Activated T-cell treated with anti-CD3 and anti-CD28 coated beads, Interleukin-2, amount 50 U/mL, for 72 hours (primary cell): ENCODE data around the gene SNX19. TPM values are rescaled to one million over a fixed set of nuclear protein-coding genes. Genes with fewer than 3 reads are reported as not detected.

ENCODE experiments used
- ATAC-seq, 2 donors: fragments of 150-1000 bp; cut with Tn5 transposase; replicated peaks in 1 of 2; 2 replicates each; pipeline ENCODE4 v1.10.0; 2021; ENCODE audit warnings: moderate library complexity in 2 of 2, mild to moderate bottlenecking in 1 of 2
- DNase-seq, 2 donors: peaks; one replicate each; pipeline ENCODE4 v3.0.0; 2021 to 2022; ENCODE audit warnings: mixed read lengths in 1 of 2
- H3K27ac Mint-ChIP-seq: one replicate; pipeline ENCODE4 v1.8.0; 2022; ENCODE audit warnings: mild to moderate bottlenecking, moderate library complexity, mixed read lengths
- H3K27me3 Mint-ChIP-seq: one replicate; pipeline ENCODE4 v1.8.0; 2022; ENCODE audit warnings: low read depth, mixed read lengths
- H3K36me3 Mint-ChIP-seq, 2 donors: one replicate each; pipeline ENCODE4 v1.8.0; 2022; ENCODE audit warnings: mixed read lengths in 2 of 2, mild to moderate bottlenecking in 1 of 2; ENCODE audit not compliant: insufficient read depth in 2 of 2
- H3K4me1 Mint-ChIP-seq: one replicate; pipeline ENCODE4 v1.8.0; 2022; ENCODE audit warnings: low read depth, mixed read lengths
- H3K4me3 Mint-ChIP-seq, 2 donors: one replicate each; pipeline ENCODE4 v1.8.0; 2022; ENCODE audit warnings: mild to moderate bottlenecking in 2 of 2, mixed read lengths in 2 of 2, moderate library complexity in 2 of 2
- H3K9me3 Mint-ChIP-seq, 2 donors: one replicate each; pipeline ENCODE4 v1.8.0; 2022; ENCODE audit warnings: mixed read lengths in 2 of 2
- total RNA-seq, 2 donors: library from RNA; stranded (reverse); gene quantifications; one replicate each; pipeline ENCODE4 v1.2.3, GENCODE V29; 2022

Gene SNX19
- total RNA-seq, 2 donors from 2014 or later: 29.5 to 37.1 TPM

DNA sequence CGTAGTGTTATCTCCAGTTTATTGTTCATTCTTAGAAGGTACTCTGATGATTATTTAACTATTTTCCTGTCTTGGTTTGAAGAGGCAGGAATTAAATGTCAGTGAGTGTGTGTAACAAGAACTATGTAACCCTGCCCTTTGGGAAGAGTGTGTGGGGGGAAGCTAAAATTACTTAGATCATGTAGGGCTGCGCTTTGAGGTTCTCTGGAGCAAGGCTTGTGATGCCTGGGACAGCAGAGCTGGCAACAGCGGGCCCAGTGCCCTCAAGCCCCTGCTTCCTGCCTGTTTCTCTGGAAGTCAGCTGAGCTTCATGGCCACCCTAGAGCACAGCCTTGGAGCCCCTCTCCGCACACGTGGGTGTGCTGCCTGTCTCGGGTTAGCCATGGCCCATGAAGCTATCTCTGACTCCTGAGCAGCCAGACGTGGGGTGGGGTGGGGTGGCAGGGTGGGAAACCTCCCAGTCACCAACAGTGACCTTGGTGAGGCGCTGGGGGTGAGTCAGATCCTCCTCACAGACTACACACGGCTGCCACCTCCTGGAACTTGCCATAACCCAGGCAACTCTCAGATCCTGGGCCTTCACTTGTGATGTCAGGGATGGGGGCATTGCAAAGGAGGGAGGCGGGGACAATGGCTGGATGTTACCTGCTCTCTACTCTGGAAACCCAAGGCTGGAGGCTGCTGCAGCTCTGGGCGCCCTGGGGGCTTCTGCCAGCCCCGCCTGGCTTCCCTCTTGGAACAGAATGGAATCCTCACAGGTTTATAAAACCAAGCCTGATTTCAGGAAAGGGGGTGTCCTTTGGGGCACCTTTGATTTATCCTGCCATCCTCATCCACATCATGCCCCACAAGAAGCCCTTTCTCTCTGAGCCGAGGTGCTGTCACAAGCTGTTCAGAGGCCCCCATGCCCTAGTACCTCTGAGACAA is 88.6 kb downstream of the SNX19 start:
- Mint-ChIP-seq H3K27me3 (no peaks in the 10 kb centered on the region), H3K9me3 (no peaks in the 10 kb centered on the region), H3K4me3 (no peak overlapping the region), H3K36me3 (no peaks in the 10 kb centered on the region), H3K27ac (no peak overlapping the region), H3K4me1 (no peaks in the 10 kb centered on the region)
- ATAC-seq (peak; percentile 69 to 70), DNase-seq (peak; percentile 3 to 16)

DNA sequence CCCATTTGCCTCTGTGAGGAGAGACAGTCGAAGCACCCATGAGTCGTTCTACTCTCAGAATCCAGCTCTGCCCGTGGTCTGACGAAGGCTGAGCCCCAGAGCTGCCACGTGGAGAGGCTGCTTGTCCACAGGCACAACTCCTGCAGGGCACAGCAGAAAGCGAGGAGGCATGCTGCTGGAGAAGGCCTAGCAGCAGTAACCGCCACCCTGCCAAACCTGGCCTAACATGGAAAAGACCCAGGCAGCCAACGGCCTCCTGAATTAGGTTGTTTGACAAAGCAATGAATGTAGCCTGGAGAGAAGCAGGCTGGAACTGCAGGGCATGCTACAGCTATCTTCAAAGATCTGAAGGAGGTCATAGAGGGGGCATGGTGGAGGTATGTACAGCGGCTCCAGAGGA is 89.7 kb downstream of the SNX19 start:
- no peaks in the 10 kb centered on the region for H3K27me3 Mint-ChIP-seq
- no peaks in the 10 kb centered on the region for H3K4me1 Mint-ChIP-seq
- no peak overlapping the region for H3K4me3 Mint-ChIP-seq
- no peaks in the 10 kb centered on the region for H3K9me3 Mint-ChIP-seq
- DNase-seq (no peak), ATAC-seq (no peak)
- no peak overlapping the region for H3K27ac Mint-ChIP-seq
- H3K36me3 Mint-ChIP-seq: no peaks in the 10 kb centered on the region

DNA sequence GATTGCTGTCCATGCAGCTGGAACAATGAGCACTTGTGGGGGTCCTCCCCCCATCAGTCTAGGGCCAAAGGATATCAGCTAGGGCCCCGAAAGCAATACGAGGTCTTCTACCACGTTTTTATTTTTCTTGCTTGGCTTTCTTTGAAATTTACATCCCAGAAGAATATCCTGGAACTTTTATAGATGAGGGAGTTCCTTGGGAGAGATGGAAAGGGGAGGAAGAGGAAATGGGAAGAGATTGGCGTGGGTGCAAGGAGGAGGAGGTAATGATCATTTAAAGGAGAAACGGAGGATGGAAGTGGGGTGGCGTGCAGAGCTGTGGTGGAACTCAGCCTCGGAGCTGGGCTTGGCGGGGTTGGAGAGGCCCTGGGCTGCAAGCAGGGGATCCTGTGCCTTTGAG is 90.3 kb downstream of the SNX19 start:
- no peaks in the 10 kb centered on the region for H3K36me3 Mint-ChIP-seq
- H3K4me1 Mint-ChIP-seq: no peaks in the 10 kb centered on the region

DNA sequence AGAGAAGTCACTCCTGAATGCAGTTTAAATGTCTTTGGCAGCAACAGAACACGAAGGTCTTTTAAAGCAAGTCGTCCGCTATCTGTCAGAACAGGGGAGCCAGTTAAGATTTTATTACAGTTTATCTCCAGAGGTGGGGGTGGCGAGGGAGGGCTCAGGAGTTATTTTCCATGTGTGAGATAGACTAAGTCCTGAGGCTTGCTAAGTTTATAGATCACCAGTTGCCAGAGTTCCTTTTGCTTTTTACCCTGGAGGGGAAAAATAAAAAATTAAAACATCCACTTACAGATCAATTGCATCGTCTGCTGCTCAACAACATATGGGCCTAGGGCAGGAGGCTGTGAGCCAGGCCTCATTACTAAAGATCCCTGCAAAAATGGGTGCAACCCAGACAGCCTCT is 90.7 kb downstream of the SNX19 start:
- ATAC-seq (no peak), DNase-seq (no peak)
- no peaks in the 10 kb centered on the region for H3K9me3 Mint-ChIP-seq
- no peaks in the 10 kb centered on the region for H3K36me3 Mint-ChIP-seq
- H3K4me3 Mint-ChIP-seq: no peak overlapping the region
- H3K4me1 Mint-ChIP-seq: no peaks in the 10 kb centered on the region
- no peak overlapping the region for H3K27ac Mint-ChIP-seq
- H3K27me3 Mint-ChIP-seq: no peaks in the 10 kb centered on the region

More for the DNA sequence above, 90.3 kb downstream of the SNX19 start:
- Mint-ChIP-seq H3K27ac (no peak overlapping the region), H3K9me3 (no peaks in the 10 kb centered on the region), H3K4me3 (no peak overlapping the region), H3K27me3 (no peaks in the 10 kb centered on the region)
- DNase-seq: no peak
- no peak for ATAC-seq
